ENCODE data around the gene FGF18. TPM values are rescaled to one million over a fixed set of nuclear protein-coding genes. Genes with fewer than 3 reads are reported as not detected.
"Not testable (repeated sequence)": the region's sequence is repeated elsewhere in the genome, so short reads cannot be mapped to it uniquely, and the experiment has no call there.

Gene FGF18
- total and polyA plus RNA-seq, 2 of the 4 experiments (the other 2 are of a cell fraction) = 0.15 TPM; not detected in 1

- H3K4me2 ChIP-seq (ENCODE audit: low read depth, low read length); H3K18ac ChIP-seq (ENCODE audit: low read depth, low read length); H3K9ac ChIP-seq (ENCODE audit: low read depth, low read length); dilution Hi-C loops (cut with HindIII; ENCODE audit: low sequenced_read_pairs, unreplicated experiment); CTCF ChIA-PET; H2BK15ac ChIP-seq (ENCODE audit: low read depth, low read length); H2BK120ac ChIP-seq (ENCODE audit: low read depth, low read length); POLR2A ChIA-PET (ENCODE audit: unreplicated experiment); H2BK5ac ChIP-seq (ENCODE audit: low read depth, low read length, poor library complexity, severe bottlenecking); intact Hi-C loops (cut with micrococcal nuclease); H4K5ac ChIP-seq (ENCODE audit: low read depth, low read length); H3K23ac ChIP-seq (ENCODE audit: low read depth, low read length); H3K9me3 ChIP-seq (ENCODE audit: control insufficient read depth, insufficient read depth, low read length); ATAC-seq (ENCODE audit: low read depth); H2BK20ac ChIP-seq (ENCODE audit: low read depth, low read length); in situ Hi-C loops (cut with MboI; ENCODE audit: low sequenced_read_pairs); H3K27me3 ChIP-seq (ENCODE audit: control insufficient read depth, insufficient read depth, low read length); H3K14ac ChIP-seq (replicated peaks; ENCODE audit: low read depth, low read length); H3K4me3 ChIP-seq (ENCODE audit: insufficient read depth, low read depth, low read length); H3K56ac ChIP-seq (ENCODE audit: extremely low read depth, insufficient read depth, low read length); H2AFZ ChIP-seq (replicated peaks; ENCODE audit: low read length, poor library complexity); H3K4me1 ChIP-seq (ENCODE audit: control insufficient read depth, insufficient read depth, low read length); H3K4ac ChIP-seq (ENCODE audit: low read depth, low read length); H4K8ac ChIP-seq (ENCODE audit: low read depth in 2 of 2, low read length in 2 of 2); H3K9me1 ChIP-seq (ENCODE audit: insufficient read depth, low read length); H2AK5ac ChIP-seq (ENCODE audit: low read depth, low read length); BruUV-seq (replicated peaks); H2AK9ac ChIP-seq (replicated peaks; ENCODE audit: low read depth, low read length, poor library complexity); H4K91ac ChIP-seq (ENCODE audit: insufficient read depth, low read depth, low read length); DNase-seq; H3K27ac ChIP-seq (ENCODE audit: insufficient read depth, low read length): not testable (repeated sequence)
- H3K79me1 ChIP-seq (ENCODE audit: low read depth in 1 of 2, low read length in 2 of 2) = peaks cover 5 to 48% of the 10 kb centered on the region in 2 experiments
- H4K20me1 ChIP-seq (ENCODE audit: insufficient read depth, low read length) = peaks cover 99% of the 10 kb centered on the region
- H3K36me3 ChIP-seq (ENCODE audit: control insufficient read depth, insufficient read depth, low read length) = peaks cover 64% of the 10 kb centered on the region
- WGBS, 2 experiments (ENCODE audit: extremely low coverage in 2 of 2, insufficient read length in 1 of 2) = 100% methylated on average over 2 of the region's 11 CpGs; no CpG with 5 or more reads in 1 of the 2 experiments
These were observed 22.9 kb upstream of the FGF18 start for GRCh38 chr5:171396583-171396982.
